ENCODE results near the gene NFILZ.

Gene NFILZ, protein sequence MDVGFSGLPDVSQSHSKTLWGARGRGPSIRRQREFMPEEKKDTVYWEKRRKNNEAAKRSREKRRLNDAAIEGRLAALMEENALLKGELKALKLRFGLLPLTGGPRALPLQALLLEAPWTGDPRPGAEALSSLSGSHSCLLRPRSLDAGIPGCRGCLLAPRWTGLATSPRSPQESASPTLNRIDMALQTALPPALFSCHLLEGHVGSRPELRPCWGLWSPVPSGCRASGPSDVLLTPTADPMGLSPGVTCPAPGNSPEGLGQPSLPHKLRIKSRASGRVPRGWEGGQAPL

DNA sequence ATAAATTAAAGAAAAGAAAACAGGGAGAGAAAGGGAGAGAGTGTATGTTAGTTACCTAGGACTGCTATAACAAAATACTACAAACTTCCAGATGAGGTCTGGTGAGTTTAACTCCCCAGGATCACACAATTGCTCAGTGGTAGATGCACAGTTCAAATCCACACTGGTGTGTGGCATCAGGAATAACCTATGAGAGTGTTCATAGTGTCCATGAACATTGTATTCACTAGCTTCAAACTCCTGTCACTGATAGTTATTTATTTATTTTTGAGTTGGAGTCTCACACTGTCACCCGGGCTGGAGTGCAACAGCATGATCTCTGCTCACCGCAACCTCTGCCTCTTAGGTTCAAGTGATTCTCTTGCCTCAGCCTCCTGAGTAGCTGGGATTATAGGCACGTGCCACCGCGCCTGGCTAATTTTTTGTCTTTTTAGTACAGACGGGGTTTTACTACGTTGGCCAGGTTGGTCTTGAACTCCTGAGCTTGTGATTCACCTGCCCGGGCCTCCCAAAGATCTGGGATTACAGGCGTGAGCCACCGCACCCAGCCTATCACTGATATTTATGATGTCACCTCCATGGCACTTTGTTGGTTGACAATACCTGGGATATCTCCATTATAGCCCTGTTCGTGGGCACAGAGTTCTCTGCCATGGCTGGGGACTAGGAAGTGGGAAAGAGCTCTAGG lies at the start of gene NFILZ:
TSS of gene NFILZ (plus strand) at position 638 of the 688 bp plus-strand sequence. CDS start 46,133 bp downstream, outside the sequence.
- no peak for FAIRE-seq

GRCh38 chr19:8580710-8581281 lies 49.6 kb upstream of the NFILZ start:
- FAIRE-seq: peak; percentile 62

- FAIRE-seq: no peak
These were observed 45.2 kb upstream of the NFILZ start for GRCh38 chr19:8584965-8585893.

- no peak for FAIRE-seq
These were observed 44.3 kb upstream of the NFILZ start for GRCh38 chr19:8585894-8586750.

GRCh38 chr19:8589177-8589714 lies 41.2 kb upstream of the NFILZ start:
- no peak for FAIRE-seq

- FAIRE-seq: no peak
These were observed 38.0 kb upstream of the NFILZ start for GRCh38 chr19:8592231-8593009.

DNA sequence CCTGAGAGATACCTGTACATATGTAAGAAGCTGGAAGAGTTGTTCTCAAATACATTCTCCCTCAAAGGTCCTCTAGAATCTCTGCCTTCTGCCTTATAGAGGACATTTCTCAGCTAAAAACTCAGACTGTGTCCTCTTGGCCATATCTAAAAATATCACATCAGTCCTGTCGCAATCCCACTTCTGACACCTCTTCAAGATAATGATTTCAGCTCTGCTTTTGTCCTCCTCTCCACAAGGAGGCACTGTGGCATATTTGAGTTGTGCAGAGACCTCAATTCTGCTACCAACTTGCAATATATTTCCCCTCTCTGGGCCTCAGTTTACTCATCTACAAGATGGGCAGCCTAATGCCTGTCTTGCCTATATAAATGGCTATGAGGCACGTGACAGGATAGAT lies 36.5 kb upstream of the NFILZ start:
- FAIRE-seq: no peak

DNA sequence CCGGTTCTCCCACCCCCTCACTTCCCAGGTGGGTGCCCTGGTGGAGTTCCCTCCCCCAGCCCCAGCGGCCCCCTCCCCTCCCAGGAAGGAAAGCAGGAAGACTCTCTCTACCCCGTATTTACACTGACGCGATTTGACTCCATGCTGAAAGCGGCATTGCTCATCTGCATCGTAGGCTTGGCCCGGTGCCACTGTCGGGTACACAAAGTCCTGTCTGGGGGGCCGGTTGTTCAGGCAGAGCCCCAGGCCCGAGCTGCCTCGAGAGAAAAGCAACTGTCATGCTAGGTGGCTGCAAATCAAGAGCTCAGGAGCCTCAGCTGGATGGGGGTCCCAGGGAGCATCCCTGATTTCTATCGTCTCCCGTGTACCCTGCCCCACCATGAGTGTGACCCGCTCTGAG lies 34.8 kb upstream of the NFILZ start:
- no peak for FAIRE-seq

DNA sequence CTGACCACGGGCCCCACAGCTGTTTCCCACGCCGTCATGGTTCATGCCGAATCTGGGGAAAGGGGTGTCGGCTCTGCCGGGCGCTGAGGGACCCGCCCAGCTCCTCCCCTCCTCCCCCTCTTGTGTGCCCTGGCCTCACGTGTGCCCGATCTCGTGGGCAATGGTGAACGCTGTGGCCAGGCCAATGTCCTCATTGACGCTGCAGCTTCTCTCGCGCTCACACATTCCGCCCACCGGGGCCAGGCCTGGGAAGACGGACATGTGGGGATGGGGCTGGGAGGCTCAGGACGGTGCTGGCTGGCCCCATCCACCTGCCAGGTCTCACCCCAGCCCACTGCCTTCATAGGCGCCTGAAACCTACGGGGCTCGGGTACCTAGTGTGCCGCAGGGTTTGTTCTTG lies 34.3 kb upstream of the NFILZ start:
- FAIRE-seq: no peak

GRCh38 chr19:8600064-8600463 lies 30.4 kb upstream of the NFILZ start:
- no peak for FAIRE-seq

DNA sequence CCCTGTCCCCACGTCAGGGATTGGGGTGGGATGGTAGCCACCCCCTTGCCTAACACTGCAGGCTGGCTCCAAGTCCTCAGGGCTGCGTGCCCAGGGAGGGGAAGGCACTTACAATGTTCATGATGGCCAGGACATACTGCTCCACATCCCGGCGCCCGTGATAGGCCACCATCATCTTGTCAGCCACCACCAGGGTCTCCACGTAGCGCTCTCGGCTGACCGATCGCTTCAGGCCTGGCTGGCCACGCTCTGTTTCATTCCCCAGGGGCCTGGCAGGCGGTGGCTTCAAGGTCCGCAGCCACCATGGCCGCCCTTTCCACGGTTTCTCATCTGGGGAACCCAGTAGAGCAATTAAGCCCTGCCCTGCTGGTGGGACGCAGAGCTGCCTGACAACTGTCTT lies 29.6 kb upstream of the NFILZ start:
- no peak for FAIRE-seq

- no peak for FAIRE-seq
These were observed 28.6 kb upstream of the NFILZ start for GRCh38 chr19:8601796-8602195.

DNA sequence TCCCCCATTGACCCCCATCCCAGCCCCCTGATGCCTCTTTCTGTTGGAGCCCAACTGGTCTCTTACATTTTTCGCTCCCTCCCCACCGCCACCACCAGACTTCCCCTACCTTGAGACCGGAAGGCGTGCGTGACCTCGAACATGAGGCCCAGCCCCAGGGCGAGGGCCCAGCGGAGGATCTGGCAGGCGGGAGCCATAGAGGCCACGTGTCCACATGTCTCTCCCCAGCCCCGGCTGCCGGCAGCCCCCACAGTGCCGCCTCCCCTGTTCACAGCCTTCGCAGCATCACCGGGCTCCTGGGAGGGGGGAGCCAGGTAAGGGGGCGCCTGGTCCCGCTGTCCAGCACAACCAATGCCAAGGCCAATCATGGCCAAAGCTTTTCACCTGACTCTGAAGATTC lies 24.9 kb upstream of the NFILZ start:
- no peak for FAIRE-seq

DNA sequence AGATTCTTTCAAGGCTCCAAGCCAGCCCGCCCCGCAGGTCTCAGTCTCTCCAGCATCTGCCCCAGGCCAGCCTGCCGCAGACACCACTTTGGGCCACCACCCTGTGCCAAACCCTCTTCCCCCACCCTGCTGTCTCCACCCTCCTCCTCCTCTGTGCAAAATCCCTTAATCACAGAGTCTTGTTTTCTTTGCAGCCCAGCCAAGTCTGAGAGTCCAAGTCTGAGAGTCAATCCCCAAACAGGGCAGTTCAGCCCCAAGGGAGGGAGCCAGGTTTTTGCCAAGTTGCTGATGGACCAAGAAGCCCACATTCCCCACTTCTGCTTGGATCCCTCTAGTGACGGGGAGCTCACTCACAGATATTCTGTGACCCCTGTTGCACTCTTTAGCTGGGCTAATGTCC lies 23.0 kb upstream of the NFILZ start:
- FAIRE-seq: no peak

DNA sequence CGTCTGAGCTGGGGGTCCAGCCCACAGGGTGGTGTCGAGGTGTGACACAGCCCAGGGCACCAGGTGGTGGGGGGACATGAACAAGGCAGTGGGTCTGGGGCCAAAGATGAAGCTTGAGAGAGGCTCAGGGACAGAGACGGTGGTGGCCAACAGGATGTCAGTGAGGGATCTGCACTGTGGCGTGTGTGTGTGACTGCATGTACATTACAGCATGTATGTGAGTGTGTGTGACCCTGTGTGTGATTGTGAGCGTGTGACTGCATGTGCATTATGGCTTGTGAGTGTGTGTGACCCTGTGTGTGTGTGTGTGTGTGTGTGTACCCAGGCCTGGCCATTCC lies 21.5 kb upstream of the NFILZ start:
- FAIRE-seq: no peak

DNA sequence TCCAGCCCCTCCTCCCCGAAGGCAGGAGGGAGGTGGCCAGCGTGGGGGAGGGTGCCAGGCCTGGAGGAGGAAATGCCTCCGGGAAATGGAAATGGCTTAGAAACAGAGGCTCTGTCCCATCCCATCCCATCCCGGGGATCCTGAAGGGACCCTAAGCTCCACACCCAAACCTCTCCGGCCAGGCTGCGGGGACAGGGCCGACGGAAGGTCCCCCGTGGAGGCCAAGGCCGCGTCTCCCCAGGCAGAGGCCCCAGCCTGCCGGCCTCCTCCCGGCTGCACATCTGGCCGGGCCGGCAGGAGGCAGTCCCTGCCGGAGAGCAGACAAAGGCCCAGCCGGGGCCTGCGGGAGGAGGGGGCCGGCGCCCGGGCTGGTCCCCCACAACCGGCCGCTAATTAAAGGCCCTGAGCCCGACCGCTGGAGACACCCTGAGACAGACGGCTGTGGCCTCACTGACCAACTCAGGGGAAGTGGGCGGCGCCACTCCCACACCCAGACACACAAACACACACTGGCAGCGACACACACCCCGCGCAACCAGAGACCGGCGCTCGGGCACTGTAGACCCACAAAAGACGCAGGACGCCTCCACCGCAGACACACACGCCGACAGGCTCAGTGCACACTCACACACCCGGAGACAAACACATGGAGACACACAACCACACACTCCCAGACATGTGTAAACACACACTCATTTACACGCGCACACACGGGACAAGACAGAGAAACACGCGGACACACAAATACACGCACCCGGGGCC lies 21.0 kb upstream of the NFILZ start:
- no peak for FAIRE-seq

DNA sequence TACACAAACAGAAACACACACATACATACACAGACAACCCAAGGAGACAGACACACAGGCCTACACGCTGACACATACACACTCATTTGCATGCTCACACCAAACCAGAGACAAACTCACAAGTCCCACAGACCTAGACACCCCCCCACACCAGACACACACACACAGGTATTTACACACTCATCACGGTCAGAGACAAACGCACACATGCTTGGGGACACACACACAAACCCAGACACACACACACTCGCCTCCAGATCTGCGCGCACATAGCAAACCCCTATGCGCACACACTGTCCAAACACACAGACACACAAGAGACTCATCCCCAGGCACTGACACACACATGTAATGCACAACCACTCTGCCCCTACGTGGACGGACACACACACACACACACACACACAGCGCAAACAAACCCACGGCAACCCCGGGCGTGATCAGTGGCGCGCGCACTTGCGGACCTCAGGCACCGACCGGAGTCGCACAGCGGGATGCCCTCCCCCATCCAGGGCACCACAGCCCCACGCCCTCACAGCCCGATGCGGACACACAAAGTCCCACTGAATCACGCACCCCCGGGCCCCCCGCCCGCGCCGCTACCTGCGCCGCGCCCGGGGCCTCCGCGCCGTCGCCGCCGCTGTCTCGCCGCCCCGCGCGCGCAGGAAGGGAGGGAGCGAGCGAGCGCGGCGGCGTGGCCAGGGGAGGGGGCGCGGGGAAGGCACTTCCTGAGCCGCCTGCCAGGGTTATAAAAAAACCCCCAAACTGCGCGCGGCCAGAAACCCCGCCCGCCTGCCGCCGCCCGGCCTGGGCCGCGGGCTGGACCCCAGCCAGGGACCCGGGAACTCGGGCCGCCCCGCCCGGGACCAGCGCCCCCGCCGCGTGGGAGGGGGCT lies 20.1 kb upstream of the NFILZ start, which contains the start of gene ADAMTS10:
TSS of gene ADAMTS10 (minus strand) at position 675 of the 895 bp plus-strand sequence. CDS start 5,005 bp downstream, outside the sequence.
- no peak for FAIRE-seq

- FAIRE-seq: no peak
These were observed 19.5 kb upstream of the NFILZ start for GRCh38 chr19:8610936-8611300.

DNA sequence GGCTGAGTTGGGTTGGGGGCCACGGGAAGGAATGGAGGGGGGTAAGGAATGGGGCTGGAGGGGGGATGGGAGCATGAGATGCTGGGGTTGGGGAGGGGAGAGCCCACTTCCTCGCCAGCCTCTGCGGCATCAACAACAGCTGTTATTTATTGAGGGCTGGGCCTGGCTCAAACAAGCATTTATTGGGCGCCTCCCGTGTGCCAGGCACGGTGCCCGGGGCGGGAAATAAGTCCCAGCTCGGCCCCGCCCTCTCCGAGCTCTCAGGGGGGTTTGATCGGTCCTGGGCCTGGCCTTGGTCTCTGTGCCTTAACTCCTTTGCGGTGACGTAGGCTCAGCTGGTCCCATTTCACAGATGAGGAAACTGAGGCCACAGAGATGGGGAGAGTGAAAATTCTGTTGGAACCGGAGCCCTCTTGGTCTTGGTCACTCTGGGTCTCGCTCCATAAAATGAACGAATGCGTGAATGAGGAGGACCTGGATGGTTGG lies 19.0 kb upstream of the NFILZ start:
- no peak for FAIRE-seq
